Measurements from ENCODE around the gene ZPBP2. TPM values are rescaled to one million over a fixed set of nuclear protein-coding genes. Genes with fewer than 3 reads are reported as not detected.

ZPBP2 gene
- total RNA-seq, 1 experiment from 2014 or later, result not detected

DNA sequence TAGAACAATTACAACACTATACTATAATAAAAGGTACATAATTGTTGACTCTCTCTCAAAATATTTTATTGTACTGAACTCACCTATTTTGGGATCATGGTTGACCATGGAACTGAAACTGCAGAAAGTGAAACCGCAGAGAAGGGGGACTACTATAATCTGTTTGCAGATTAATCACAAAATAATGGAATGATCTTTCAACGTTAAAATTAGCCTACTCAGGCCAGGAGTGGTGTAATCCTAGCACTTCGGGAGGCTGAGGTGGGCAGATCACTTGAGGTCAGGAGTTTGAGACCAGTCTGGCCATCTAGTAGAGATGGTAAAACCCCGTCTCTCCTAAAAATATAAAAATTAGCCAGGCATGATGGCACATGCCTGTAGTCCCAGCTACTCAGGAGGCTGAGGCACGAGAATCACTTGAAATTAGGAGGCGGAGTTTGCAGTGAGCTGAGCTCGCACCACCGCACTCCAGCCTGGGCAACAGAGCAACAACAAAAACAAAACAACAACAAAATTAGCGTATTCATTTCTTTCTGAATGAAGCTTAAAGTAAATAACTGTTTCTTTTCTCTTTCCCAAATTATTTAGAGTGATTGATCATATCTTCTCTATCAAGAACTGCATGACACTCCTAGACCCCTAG, 49.5 kb upstream of the ZPBP2 start:
- peaks cover 4% of the 10 kb centered on the region; the same call in 1 of the 2 replicates for H3K4me1 ChIP-seq (ENCODE audit: insufficient read depth, low read length)
- no peaks in the 10 kb centered on the region for H3K79me2 ChIP-seq (ENCODE audit: insufficient read depth, low read length)
- peaks cover 3% of the 10 kb centered on the region for H3K27me3 Mint-ChIP-seq (ENCODE audit: low read depth)
- H3K14ac ChIP-seq (ENCODE audit: insufficient read depth, low read length), result no peak overlapping the region
- no peak overlapping the region for H3K27ac ChIP-seq (ENCODE audit: insufficient read length, low read depth, low read length)
- no peak overlapping the region for H2BK120ac ChIP-seq (ENCODE audit: low read depth, low read length, poor library complexity, severe bottlenecking)
- H2AK5ac ChIP-seq (ENCODE audit: insufficient read length, low read length), result no peak overlapping the region
- H2BK12ac ChIP-seq (ENCODE audit: insufficient read length, low read depth, low read length), result no peak overlapping the region
- no peaks in the 10 kb centered on the region for H3K23me2 ChIP-seq (ENCODE audit: insufficient read length, low read depth, low read length, poor library complexity, severe bottlenecking)
- no peak overlapping the region for H4K8ac ChIP-seq (replicated peaks; ENCODE audit: insufficient read length, low read depth, low read length)
- no peak overlapping the region for H2AFZ ChIP-seq (ENCODE audit: low read length)
- DNase-seq, result no peak
- no peak overlapping the region for H3K4me2 ChIP-seq (ENCODE audit: insufficient read depth, insufficient read length, low read length)
- no peak overlapping the region for H3K56ac ChIP-seq (ENCODE audit: insufficient read length, low read depth, low read length)
- no peak overlapping the region for H3K27ac Mint-ChIP-seq
- H3K18ac ChIP-seq (ENCODE audit: insufficient read length, low read depth, low read length), result no peak overlapping the region
- H3K4me1 Mint-ChIP-seq, result peaks cover 11 to 12% of the 10 kb centered on the region in 2 experiments
- H3K9ac ChIP-seq (ENCODE audit: extremely low read depth, insufficient read length, low read length), result no peak overlapping the region
- peaks cover 2% of the 10 kb centered on the region for H3K9me3 ChIP-seq (ENCODE audit: control insufficient read depth, low read depth, low read length)
- H4K20me1 ChIP-seq (ENCODE audit: control insufficient read depth, insufficient read depth, insufficient read length), result no peaks in the 10 kb centered on the region
- H3T11ph ChIP-seq (ENCODE audit: low read length), result no peak overlapping the region
- H3K23ac ChIP-seq (ENCODE audit: insufficient read length, low read depth, low read length), result no peak overlapping the region
- H3K4me3 Mint-ChIP-seq, result no peak overlapping the region
- H3K4ac ChIP-seq (ENCODE audit: low read depth, low read length), result no peak overlapping the region
- H2BK5ac ChIP-seq (ENCODE audit: insufficient read length, low read length), result no peak overlapping the region
- H3K9me3 Mint-ChIP-seq, result peaks cover 13 to 14% of the 10 kb centered on the region in 2 experiments
- no peak overlapping the region for H2BK20ac ChIP-seq (ENCODE audit: low read depth, low read length, poor library complexity, severe bottlenecking)
- no peak for TF ChIP-seq CTCF (conservative IDR thresholded peaks at IDR 0.05)
- no peaks in the 10 kb centered on the region for H3K27me3 ChIP-seq (ENCODE audit: insufficient read depth, low read length)
- H2BK15ac ChIP-seq (ENCODE audit: low read depth, low read length), result no peak overlapping the region
- H4K5ac ChIP-seq (ENCODE audit: insufficient read length, low read depth, low read length), result no peak overlapping the region
- H3K79me1 ChIP-seq (ENCODE audit: insufficient read depth, low read depth, low read length, poor library complexity, severe bottlenecking), result no peaks in the 10 kb centered on the region
- WGBS (ENCODE audit: extremely low coverage, insufficient read length, low lambda C conversion rate), result no CpG with 5 or more reads among the region's 9 CpGs
- H4K91ac ChIP-seq (ENCODE audit: insufficient read length, low read depth, low read length), result no peak overlapping the region
- H3K36me3 Mint-ChIP-seq (ENCODE audit: insufficient read depth in 1 of 3, low read depth in 3 of 3), result peaks cover 3 to 10% (median 8%) of the 10 kb centered on the region in 3 experiments; a peak in 6 of 7 replicates

All from H9 (cell line).